GM19468 (cell line): ENCODE data around the gene SULT1A3.
"Not testable (repeated sequence)": the region's sequence is repeated elsewhere in the genome, so short reads cannot be mapped to it uniquely, and the experiment has no call there.

Experiments used
- ATAC-seq: cut with Tn5 transposase; IDR thresholded peaks from one replicate; pipeline ENCODE4 v1.9.1; 2021; ENCODE audit warnings: mild to moderate bottlenecking, moderate library complexity, moderate number of reproducible peaks; ENCODE audit not compliant: unreplicated experiment; ENCODE audit errors: extremely low read depth

SULT1A3 gene

GRCh38 chr16:30186444-30186781 lies 12.6 kb upstream of the SULT1A3 start:
- ATAC-seq: no peak

GRCh38 chr16:30186782-30187555 lies 12.1 kb upstream of the SULT1A3 start:
- ATAC-seq: no peak

GRCh38 chr16:30187556-30187865 lies 11.5 kb upstream of the SULT1A3 start:
- no peak for ATAC-seq

- ATAC-seq: no peak
Observed at GRCh38 chr16:30187971-30188561, 11.0 kb upstream of the SULT1A3 start.

- ATAC-seq: not testable (repeated sequence)
Observed at GRCh38 chr16:30191158-30191557, 7.9 kb upstream of the SULT1A3 start.

GRCh38 chr16:30193098-30193497 lies 6.0 kb upstream of the SULT1A3 start:
- not testable (repeated sequence) for ATAC-seq

GRCh38 chr16:30193615-30194014 lies 5.4 kb upstream of the SULT1A3 start, which contains the start of the genes BOLA2B and SLX1A:
BOLA2B (minus strand) TSS chr16:30193666; CDS start chr16:30193595, 71 bp downstream.
SLX1A (plus strand) TSS chr16:30193875; CDS start chr16:30194085, 210 bp downstream.
- ATAC-seq: peak; percentile 90

- peak; percentile 15 for ATAC-seq
Observed at GRCh38 chr16:30194172-30194925, 4.7 kb upstream of the SULT1A3 start.

- not testable (repeated sequence) for ATAC-seq
Observed at GRCh38 chr16:30197001-30197400, 2.1 kb upstream of the SULT1A3 start.

- ATAC-seq: not testable (repeated sequence)
Observed at GRCh38 chr16:30199608-30200343, 721 bp downstream of the SULT1A3 start.

- ATAC-seq: not testable (repeated sequence)
Observed at GRCh38 chr16:30205541-30206236, 6.6 kb downstream of the SULT1A3 start.

- ATAC-seq: not testable (repeated sequence)
Observed at GRCh38 chr16:30206252-30206651, 7.2 kb downstream of the SULT1A3 start.

- ATAC-seq: not testable (repeated sequence)
Observed at GRCh38 chr16:30207063-30207704, 8.1 kb downstream of the SULT1A3 start.

GRCh38 chr16:30209032-30209431 lies 10.0 kb downstream of the SULT1A3 start:
- ATAC-seq: not testable (repeated sequence)

GRCh38 chr16:30211414-30211813 lies 12.4 kb downstream of the SULT1A3 start:
- ATAC-seq: not testable (repeated sequence)

GRCh38 chr16:30217082-30217481 lies 18.0 kb downstream of the SULT1A3 start:
- not testable (repeated sequence) for ATAC-seq

GRCh38 chr16:30248379-30248778 lies 49.3 kb downstream of the SULT1A3 start, which contains the start of gene NPIPB13:
NPIPB13 (minus strand) TSS chr16:30248479; CDS start chr16:30245573, 2,906 bp downstream.
- ATAC-seq: not testable (repeated sequence)
